BE2C (cell line): ENCODE results near the gene GNA14.

Source experiments
- DNase-seq: peaks from one replicate; pipeline ENCODE4 v3.0.0-alpha.2; 2020
- H3K27me3 ChIP-seq: fragments of 250-450 bp; sonication (Bioruptor Pico); 2 replicates; pipeline ENCODE4 v1.5.1; 2020; ENCODE audit warnings: mild to moderate bottlenecking
- H3K36me3 ChIP-seq: fragments of 250-450 bp; sonication (Bioruptor Pico); 2 replicates; pipeline ENCODE4 v1.5.1; 2020; ENCODE audit warnings: mild to moderate bottlenecking
- H3K4me1 ChIP-seq: fragments of 250-450 bp; sonication (Bioruptor Pico); 2 replicates; pipeline ENCODE4 v1.5.1; 2020
- H3K4me3 ChIP-seq: 2 replicates; pipeline ENCODE4 v1.5.1; 2011; ENCODE audit warnings: low read depth, low read length
- H3K9me3 ChIP-seq: fragments of 250-450 bp; sonication (Bioruptor Pico); 2 replicates; pipeline ENCODE4 v1.5.1; 2020
- CTCF ChIP-seq: IDR thresholded peaks from 2 replicates; pipeline ENCODE4 v1.5.1; 2012; ENCODE audit warnings: mild to moderate bottlenecking, low read depth, low read length

The GNA14 gene

DNA sequence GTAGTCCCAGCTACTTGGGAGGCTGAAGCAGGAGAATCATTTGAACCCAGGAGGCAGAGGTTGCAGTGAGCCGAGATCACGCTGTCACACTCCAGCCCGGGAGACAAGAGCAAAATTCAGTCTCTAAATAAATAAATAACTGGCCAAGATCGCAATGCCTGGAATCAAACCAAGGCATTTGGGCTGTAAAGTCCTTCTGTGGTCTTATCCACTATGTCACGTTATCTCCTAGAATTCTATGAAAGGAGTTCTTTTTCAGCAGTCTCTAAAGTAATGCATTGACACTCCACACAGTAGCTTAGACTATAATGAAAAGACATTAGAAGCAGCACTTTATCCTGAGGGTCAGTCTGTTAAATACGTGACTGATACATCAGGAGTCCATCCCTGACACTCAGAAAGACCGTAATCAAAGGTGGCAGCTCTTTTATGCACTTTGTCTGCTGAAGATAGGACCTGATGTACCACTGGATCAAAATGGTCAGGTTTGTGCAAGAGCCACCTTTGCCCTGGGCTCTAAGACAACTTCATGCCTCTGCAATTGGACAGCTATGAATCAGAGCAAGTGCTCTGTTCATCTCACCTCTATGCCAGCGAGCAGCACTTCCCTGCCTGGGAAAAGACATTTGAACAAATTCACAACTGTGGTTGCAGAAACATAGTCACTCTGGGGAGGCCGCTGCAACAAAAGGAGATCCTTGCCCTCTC is 31.7 kb upstream of the GNA14 start:
- no peaks in the 10 kb centered on the region; the same call in 1 of the 2 replicates for H3K9me3 ChIP-seq
- no peaks in the 10 kb centered on the region for H3K27me3 ChIP-seq
- H3K4me1 ChIP-seq, result no peaks in the 10 kb centered on the region
- no peaks in the 10 kb centered on the region for H3K36me3 ChIP-seq
- TF ChIP-seq CTCF, result no peak
- no peak for DNase-seq
- H3K4me3 ChIP-seq, result no peak overlapping the region

DNA sequence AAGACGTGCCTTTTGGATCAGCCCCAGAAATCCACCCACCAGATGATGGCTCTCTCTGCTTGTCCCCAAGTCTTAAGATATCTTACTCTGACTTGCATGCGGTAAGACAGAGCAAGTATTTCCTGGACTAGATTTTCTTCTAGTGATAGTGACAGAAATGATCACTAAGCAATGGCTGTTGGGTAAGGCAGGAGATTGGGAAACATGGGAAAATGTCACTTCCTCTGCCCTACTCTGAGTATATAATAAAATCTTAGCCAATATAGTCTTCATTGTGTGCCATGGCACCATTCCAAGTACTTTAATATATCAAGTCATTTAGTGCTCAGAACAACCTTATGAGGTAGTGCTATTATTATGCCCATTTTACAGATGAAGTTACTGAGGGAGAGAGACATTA is 31.0 kb upstream of the GNA14 start:
- H3K4me3 ChIP-seq, result no peak overlapping the region
- no peaks in the 10 kb centered on the region; the same call in 1 of the 2 replicates for H3K9me3 ChIP-seq
- no peaks in the 10 kb centered on the region for H3K4me1 ChIP-seq
- no peaks in the 10 kb centered on the region for H3K36me3 ChIP-seq
- TF ChIP-seq CTCF, result no peak
- DNase-seq, result no peak
- no peaks in the 10 kb centered on the region for H3K27me3 ChIP-seq

DNA sequence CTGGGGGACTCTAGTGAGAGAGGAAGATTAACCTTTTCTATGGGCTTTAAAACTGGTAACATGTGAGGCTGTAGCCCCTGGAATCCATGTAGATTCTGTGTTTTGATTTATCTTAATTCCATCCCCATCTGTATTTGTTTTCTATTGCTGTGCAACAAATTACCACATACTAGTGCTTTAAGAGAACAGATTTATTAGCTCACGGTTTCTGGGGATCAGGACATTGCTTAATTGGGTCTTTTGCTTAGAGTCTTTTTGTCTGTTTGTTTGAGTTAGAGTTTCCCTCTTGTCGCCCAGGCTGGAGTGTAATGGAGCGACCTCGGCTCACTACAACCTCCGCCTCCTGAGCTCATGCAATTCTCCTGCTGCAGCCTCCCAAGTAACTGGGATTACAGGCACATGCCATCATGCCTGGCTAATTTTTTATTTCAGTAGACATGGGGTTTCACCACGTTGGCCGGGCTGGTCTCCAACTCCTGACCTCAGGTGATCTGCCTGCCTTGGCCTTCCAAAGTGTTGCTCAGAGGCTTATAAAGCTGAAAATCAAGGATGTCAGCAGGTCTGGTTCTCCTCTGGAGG is 29.9 kb upstream of the GNA14 start:
- Histone ChIP-seq H3K9me3 (no peaks in the 10 kb centered on the region; the same call in 1 of the 2 replicates), H3K4me3 (no peak overlapping the region), H3K36me3 (no peaks in the 10 kb centered on the region), H3K4me1 (no peaks in the 10 kb centered on the region), H3K27me3 (no peaks in the 10 kb centered on the region)
- DNase-seq, result no peak
- TF ChIP-seq CTCF, result no peak

- no peaks in the 10 kb centered on the region; the same call in 1 of the 2 replicates for H3K9me3 ChIP-seq
- TF ChIP-seq CTCF, result no peak
- H3K27me3 ChIP-seq, result no peaks in the 10 kb centered on the region
- H3K36me3 ChIP-seq, result no peaks in the 10 kb centered on the region
- no peak overlapping the region for H3K4me3 ChIP-seq
- H3K4me1 ChIP-seq, result peaks cover 2% of the 10 kb centered on the region; the same call in 1 of the 2 replicates
- DNase-seq, result no peak
Measured at GRCh38 chr9:77677397-77677796, 29.3 kb upstream of the GNA14 start.

DNA sequence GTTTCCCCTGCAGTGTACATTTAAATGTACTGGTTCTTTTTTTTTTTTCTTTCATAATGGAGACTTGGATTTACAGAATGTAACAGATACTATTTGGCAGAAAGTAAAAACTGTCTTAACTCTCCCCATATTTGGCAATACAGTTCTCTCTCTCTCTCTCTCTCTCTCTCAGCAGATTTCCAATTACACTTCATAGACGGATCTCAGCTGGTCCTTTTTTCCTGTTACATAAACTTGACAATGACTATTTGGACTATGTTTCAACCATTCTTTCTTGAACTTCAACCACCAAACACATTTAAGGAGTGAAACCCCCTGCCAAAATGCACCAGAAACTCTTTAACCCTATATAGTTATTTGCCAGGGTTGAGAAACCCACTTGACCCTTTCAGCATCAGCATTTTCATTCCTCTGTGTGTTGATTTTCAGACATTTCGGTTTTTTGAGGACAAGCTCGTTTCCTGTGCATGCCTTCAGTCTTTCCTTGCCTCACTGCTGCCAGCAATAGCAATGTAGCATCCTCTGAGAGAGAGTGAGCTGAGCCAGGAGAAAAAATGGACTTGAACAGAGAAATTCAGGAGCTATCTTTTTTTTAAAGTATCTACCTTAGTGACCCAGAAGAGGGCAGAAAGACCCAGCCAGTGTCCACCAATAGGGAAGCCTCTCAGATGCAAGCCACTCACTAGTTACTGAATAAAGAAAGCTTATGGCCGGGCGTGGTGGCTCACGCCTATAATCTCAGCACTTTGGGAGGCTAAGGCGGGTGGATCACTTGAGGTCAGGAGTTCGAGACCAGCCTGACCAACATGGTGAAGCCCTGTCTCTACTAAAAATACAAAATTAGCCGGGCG is 26.0 kb upstream of the GNA14 start:
- H3K9me3 ChIP-seq, result no peaks in the 10 kb centered on the region; the same call in 1 of the 2 replicates
- H3K36me3 ChIP-seq, result no peaks in the 10 kb centered on the region
- no peak for DNase-seq
- no peak for TF ChIP-seq CTCF
- H3K27me3 ChIP-seq, result no peaks in the 10 kb centered on the region
- no peak overlapping the region for H3K4me3 ChIP-seq
- peaks cover 6% of the 10 kb centered on the region; the same call in 1 of the 2 replicates for H3K4me1 ChIP-seq
